ENCODE measurements around the gene PSPH. TPM values are rescaled to one million over a fixed set of nuclear protein-coding genes. Genes with fewer than 3 reads are reported as not detected.
"Not testable (repeated sequence)": the region's sequence is repeated elsewhere in the genome, so short reads cannot be mapped to it uniquely, and the experiment has no call there.

Gene PSPH
- total RNA-seq, 1 donor from 2014 or later, result 55.8 TPM

DNA sequence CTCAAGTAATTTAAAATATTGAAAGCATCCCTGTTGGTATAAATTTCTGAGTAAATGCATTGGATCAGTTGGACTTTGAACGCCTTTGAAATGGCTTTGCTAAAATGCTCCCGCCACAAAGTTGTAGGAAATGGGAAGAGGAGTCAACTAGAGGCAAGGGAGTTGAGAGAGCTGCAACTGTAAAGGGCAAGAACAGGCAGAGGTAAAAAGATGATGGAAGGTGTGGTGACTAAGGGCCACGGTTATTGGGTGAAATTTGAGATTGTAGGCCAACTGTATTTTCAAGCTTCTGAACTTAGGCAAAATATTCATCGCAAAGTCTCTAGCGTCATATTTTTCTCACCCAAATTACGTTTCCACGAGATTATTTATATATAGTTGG is 12.2 kb upstream of the PSPH start:
- no peak for DNase-seq (ENCODE audit: low read depth, low spot score)

DNA sequence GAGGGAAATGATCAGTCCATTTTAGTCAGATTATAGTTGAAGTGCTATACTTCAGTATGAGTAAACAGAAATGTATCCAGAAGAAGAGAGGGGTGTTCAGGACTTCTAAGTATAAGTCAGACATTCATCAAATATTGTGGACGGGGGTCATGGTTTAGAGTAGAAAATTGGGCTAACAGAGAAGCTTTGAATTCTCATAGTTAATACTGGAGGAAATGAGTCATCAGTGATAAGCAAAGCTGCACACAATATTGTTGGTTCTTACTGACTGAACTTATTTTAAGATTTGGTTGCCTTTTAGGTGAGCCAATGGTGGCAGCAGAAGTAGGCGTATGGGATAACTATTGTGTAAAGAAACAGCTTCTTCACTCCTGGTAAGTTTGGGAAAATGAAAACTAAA is 11.1 kb upstream of the PSPH start:
- no peak for DNase-seq (ENCODE audit: low read depth, low spot score)

DNA sequence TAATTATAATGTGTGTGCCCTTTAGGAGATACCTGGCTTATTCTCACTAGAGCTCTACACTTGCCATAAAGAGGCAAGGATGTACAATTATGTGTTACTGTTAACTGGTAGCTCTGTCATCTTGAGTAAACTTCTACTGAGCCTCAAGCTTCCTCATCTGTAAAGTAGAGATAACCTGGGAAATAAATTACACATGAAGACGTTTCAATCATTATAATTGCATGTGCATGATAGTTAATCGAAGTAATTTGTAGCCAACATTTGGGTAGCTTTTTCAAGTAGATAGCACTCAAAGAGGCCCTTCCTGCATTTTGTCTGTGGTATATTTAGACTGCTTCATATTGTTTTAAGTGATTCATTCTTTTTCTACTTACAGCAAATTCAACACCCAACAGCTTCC is 2.7 kb upstream of the PSPH start:
- DNase-seq (ENCODE audit: low read depth, low spot score), result no peak

DNA sequence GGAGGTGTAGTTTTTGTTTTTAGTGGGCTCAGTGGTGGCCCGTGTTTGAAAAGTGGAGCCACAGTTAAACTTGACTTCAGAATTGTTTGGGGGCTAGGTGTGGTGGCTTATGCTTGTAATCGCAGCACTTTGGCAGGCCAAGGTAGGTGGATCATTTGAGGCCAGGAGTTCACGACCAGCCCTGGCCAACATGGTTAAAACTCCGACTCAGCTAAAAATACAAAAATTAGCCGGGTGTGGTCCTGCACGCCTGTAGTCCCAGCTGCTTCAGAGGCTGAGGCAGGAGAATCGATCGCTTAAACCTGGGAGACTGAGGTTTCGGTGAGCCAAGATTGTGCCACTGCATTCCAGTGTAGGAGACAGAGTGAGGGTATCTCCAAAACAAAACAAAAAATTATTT is 2.1 kb upstream of the PSPH start:
- no peak for DNase-seq (ENCODE audit: low read depth, low spot score)

DNA sequence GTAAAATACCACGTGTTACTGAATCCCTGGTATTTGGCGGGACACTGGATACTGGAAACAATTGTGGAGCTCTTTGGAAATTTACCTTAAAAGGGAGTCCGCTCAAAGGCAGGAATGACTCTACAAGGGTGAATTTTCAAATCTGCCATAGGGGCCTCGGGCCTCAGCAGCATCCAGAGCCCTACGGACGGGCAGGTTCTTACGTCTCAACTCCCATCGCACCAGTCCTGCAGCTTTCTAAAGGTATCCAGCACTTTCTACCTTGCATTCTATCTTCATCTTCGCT is 248 bp downstream of the PSPH start:
- no peak for DNase-seq (ENCODE audit: low read depth, low spot score)

DNA sequence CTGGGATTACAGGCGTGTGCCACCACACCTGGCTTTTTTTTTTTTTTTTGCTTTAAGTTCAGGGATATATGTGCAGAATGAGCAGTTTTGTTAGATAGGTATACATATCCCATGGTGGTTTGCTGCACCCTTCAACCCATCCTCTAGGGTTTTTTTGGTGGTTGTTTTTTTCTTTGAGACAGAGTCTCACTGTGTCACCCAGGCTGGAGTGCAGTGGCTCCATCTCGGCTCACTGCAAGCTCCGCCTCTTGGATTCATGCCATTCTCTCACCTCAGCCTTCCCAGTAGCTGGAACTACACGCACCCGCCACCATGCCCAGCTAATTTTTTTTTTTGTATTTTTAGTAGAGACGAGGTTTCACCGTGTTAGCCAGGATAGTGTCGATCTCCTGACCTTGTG is 2.5 kb downstream of the PSPH start:
- not testable (repeated sequence) for DNase-seq (ENCODE audit: low read depth, low spot score)

DNA sequence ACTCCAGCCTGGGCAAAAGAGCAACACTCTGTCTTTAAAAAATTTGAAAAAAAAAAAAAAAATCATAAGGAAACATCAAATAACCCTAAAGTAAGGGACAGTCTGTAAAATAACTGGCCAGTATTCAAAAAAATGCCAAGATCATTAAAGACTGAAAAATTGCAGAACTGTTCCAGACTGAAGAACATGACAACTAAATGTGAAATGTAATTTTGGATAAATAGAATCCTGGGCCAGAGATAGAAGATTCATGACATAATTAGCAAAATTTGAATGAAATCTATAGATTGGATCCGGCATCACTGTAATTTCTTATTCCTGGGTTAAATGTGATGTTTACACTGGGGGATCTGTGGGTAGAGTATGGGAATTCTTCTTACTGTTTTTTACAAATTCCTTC is 3.0 kb downstream of the PSPH start:
- DNase-seq (ENCODE audit: low read depth, low spot score), result no peak

DNA sequence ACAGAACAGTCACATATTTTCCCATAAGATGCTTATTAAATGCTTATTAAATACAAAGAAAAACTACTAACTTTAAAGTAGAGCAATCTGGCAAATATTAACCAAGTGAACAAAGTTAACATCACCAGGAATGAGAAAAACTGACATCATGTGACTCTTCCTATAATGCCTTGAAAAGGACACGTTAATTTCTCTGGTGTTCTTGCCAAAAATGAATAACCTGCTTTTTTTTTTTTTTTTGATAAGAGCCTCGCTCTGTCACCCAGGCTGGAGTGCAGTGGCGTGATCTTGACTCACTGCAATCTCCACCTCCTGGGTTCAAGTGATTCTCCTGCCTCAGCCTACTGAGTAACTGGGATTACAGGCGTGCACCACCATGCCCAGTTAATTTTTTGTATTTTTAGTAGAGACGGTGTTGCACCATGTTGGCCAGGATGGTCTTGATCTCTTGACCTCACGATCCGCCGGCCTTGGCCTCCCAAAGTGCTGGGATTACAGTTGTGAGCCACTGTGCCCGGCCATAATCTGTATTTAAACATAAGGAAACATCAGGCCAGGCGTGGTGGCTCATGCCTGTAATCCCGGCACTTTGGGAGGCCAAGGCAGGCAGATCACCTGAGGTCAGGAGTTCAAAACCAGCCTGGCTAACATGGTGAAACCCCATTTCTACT is 3.7 kb downstream of the PSPH start:
- DNase-seq (ENCODE audit: low read depth, low spot score), result not testable (repeated sequence)

DNA sequence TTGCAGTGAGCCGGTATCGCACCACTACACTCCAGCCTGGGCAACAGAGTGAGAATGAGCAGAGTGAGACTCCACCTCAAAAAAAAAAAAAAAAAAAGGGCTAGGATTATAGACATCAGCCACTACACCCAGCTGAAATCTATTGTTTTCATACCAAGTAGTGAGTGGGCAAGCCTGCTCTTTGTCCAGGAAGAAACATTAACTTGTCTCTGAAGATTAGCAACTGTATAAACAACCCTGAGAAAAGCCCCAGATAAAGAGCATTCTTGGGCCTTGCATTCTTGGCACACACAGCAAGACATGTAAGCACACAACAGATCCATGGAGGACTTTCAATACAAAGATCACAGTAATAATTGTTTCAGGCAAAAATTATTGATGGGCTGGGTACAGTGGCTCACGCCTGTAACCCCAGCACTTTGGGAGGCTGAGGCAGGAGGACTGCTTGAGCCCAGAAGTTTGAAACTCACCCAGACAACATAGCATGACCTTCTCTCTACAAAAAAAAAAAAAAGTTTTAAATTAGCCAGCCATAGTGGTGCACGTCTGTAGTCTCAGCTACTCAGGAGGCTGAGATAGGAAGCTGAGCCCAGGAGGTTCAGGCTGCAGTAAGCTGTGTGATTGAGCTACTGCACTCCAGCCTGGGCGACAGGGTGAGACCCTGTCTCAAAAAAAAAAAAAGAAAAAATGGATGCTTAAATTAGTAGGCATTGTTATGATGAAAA is 4.4 kb downstream of the PSPH start:
- peak; percentile 95 for DNase-seq (ENCODE audit: low read depth, low spot score)

DNA sequence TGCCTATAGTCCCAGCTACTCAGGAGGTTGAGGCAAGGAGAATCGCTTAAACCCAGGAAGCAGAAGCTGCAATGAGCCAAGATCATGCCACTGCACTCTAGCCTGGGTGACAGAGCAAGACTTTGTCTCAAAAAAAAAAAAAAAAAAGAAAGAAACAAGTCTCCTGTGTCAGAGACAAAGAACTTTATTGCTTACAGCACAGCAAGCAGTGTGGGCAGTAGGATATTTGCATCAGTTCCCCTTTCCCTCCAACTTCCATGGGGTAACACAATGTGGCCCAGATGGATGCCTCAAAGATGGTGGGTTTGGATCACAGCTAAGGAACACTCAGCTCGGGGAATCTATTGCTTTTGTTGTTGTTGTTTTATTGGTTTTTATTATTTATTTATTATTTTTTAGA is 5.5 kb downstream of the PSPH start:
- not testable (repeated sequence) for DNase-seq (ENCODE audit: low read depth, low spot score)

DNA sequence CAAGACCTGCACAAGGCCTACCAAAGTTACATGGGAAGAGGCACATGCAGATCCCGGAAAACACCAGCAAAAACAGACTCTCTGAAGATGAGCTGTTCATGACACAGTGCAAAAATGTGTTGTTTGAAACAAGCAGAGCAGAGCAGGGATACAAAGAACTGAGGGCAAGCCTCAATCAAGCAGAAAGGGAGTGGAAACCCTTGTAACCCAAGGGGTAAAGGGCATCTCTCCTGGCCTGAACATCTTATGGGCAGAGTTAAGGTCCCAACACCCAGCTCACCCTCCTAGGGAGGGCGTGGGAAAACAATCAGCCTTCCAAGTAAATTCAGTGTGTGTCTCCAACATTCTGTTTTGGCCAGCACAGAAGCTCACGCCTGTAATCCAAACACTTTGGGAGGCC is 10.5 kb downstream of the PSPH start:
- no peak for DNase-seq (ENCODE audit: low read depth, low spot score)

DNA sequence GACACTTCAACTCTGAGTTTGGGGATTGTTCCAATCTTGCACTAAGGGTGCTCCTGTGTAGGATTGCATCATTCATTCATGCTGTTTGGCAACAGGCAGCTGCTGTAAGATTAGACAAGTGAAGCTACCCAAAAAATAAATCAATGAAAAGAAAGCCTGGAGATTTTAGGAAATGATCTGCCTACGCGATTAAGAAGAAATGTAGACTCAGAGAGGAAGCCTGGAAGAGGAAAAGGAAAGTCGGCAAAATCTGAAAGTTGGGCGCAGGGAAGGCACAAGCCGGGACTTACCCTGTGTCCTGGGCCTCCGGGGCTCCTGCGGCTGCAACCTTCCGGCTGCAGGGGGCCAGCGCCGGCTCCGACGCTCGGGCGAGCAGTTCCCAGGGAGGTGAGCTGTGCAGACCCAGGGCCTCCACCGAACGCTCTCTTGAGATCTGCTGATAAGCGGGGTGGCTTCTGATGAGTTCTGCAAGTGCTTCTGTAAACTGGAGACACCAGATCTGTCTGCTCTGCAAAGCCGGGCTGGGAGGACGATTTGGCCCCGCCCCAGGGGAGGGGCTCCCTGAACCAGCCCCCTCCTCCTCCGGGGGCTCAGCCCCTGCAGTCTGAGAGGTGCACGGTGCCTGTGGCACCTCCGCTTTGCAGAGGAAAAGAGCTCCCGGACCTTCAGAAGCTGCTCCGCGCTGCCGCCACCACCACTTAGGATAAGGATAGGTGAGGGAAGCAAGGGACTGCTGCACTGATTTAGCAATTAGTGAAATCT is 17.4 kb downstream of the PSPH start:
- DNase-seq (ENCODE audit: low read depth, low spot score), result no peak

DNA sequence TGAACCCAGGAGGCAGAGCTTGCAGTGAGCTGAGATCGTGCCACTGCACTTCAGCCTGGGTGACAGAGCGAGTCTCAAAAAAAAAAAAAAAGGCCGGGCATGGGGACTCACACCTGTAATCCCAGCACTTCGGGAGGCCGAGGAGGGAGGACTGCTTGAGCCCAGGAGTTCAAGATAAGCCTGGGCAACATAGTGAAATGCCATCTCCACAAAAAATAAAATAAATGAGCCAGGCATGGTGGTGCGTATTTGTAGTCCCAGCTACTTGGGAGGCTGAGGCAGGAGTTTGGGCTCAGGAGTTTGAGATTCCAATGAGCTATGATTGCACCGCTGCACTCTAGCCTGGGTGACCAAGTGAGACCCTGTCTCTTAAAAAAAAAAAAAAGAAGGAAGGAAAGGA is 18.7 kb downstream of the PSPH start:
- DNase-seq (ENCODE audit: low read depth, low spot score), result not testable (repeated sequence)

DNA sequence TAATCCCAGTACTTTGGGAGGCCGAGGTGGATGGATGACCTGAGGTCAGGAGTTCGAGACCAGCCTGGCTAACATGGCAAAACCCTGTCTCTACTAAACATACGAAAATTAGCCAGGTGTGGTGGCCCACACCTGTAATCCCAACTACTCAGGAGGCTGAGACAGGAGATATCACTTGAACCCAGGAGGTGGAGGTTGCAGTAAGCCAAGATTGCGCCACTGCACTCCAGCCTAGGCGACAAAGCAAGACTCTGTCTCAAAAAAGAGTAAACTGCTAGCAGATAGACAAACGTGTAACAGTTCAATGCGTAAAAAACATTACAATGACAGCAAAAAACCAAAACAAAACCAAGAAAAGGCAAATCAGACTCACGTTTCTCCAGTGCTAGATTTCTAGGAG is 19.7 kb downstream of the PSPH start:
- not testable (repeated sequence) for DNase-seq (ENCODE audit: low read depth, low spot score)

DNA sequence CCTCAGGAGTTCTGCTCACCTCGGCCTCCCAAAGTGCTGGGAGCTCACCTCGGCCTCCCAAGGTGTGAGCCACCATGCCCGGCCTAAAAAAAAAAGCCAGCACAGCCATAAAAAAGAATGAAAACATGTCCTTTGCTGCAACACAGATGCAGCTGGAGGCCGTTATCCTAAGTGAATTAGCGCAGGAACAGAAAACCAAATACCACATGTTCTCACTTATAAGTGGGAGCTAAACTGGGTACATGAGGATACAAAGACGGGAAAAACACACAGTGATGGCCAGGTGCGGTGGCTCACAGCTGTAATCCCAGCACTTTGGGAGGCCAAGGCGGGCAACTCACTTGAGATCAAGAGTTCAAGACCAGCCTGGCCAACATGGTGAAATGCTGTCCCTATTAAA is 20.9 kb downstream of the PSPH start:
- no peak for DNase-seq (ENCODE audit: low read depth, low spot score)

DNA sequence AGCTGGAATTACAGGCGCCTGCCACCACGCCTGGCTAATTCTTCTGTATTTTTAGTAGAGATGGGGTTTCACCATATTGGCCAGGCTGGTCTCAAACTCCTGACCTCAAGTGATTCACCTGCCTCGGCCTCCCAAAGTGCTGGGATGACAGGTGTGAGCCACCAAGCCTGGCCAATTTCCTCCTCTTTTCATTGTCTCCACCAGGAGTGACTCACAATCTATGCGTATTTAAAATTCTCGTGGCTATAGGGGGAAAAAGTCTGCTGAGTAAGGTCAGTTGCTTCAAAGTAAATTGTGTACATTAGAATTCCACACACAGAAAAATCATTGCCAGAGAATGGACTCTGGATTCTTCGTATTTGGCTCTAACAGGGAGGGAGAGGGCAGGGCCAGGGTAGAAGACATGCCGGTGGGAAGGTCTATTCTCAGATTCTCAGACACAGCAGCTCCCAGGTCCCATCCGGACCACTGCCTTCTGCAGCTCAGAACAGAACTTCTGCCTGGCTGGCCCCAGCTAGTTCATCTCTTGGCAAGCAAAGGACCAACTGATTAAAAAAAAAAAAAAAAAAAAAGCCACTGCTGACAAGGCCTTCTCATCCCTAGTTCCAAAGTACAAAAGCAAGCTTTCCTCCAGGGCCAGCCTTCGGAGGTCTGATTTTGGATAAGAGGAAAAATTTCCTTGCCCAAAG is 22.2 kb downstream of the PSPH start:
- DNase-seq (ENCODE audit: low read depth, low spot score), result no peak

DNA sequence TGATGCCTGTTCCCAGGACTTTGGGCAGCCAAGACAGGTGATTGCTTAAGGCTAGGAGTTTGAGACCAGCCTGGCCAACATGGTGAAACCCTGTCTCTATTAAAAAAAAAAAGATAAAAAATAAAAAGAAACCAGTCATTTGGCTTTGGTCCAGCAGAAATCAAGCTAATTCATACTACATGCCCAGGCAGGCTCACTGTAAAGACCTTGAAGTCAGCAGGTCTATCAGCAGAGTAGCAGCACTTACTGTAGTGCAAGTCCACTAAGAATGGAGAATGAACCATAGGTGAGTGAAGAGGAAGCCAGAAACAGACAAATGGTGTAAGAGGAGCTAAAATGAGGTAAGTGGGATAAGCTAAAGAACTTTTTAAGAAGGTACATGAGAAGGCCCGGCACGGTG is 24.7 kb downstream of the PSPH start:
- DNase-seq (ENCODE audit: low read depth, low spot score), result no peak

DNA sequence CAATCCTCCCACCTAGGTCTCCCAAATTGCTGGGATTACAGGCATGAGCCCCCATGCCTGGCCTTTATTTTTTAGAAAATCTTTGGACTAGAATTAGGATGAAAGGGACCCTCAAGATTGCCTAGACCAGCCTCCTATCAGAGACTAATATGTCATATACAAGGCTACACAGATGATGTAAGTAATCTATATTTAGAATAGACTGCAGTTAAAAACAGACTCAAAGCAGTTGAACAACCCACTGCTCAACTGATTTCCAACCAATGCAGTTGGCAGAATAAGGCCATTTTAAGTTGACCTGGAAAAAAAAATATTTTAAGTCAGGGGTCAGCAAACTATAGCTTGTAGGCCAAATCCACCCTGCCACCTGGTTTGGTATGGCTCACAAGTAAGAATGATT is 27.7 kb downstream of the PSPH start:
- DNase-seq (ENCODE audit: low read depth, low spot score), result no peak

DNA sequence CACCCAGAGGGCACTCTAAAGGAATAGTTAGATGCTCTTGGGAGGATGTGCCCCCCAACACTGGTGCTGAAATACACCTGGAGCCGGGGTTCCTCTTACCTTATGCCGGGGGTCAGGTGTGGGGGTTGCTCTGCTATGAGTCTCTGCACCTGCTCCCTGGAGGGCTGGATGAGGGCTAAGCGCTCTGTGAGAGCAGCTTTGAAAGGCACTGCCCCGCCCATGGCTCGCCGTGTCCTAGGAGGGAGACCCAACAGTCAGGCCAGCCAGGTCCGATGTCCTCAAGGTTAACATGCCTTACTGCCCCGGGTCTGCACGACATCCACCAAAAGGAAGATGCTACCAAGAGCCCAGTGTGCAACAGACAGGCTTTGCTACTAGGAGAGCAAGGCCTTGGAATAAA is 31.7 kb downstream of the PSPH start:
- DNase-seq (ENCODE audit: low read depth, low spot score), result no peak

DNA sequence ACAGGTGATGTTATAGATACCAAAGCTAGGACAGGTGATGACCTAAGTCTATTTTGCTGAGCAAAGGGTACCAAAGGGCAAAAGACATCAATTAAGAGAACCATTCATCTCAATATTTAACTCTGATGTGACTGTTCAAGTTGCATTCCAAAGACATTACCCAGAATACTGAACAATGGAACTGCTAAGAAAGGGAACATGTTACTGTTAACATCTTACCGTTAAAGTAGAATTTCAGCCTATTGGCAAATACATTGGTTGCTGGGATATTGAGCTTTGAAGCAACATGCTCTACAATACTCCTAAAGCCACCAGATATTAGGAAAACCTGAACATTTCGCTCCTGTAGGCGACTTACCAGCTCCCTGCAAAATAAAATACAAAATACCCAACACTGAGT is 34.2 kb downstream of the PSPH start:
- DNase-seq (ENCODE audit: low read depth, low spot score), result not testable (repeated sequence)

DNA sequence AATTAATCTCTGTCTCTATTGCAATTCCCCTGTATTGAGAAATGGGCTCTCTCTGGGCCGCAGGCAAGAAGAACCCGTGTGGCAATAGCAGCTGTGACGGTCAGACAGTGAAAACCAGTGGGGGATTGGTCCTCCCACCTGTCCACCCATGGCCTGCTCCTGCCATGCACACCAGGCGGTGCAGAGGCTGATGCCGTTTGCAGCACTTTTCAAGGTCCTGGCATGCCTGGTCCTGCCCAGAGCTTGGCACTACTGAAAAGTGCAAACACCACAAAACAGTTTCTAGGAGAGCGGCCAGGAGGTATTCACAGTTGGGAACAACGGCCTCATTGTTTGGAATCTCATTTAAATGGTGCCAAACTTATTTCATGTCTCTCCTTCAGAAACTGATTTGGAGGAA is 41.5 kb downstream of the PSPH start:
- DNase-seq (ENCODE audit: low read depth, low spot score), result no peak

DNA sequence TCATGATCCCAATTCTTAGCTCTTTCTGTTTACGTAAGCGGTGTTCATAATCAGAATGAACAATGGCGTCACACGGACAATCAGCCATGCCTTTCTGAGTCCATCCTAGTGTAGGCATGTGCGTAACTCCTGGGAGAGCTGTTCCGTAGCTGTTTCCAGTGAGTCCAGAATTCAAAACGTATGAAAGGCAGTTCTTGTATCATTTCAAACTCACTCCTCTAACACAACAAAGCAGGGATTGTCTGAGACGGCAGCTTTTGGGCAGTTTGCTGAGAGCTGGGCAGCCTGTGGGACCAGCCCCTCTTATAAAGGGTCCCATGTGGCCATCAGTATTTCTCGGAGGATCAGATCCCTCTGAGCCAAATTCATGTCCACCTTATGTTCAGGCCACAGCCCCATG is 43.4 kb downstream of the PSPH start:
- DNase-seq (ENCODE audit: low read depth, low spot score), result no peak
